Thyroid gland (tissue), 4 donors: ENCODE measurements around the gene IL12B. TPM values are rescaled to one million over a fixed set of nuclear protein-coding genes. Genes with fewer than 3 reads are reported as not detected.
A peak's percentile ranks its signal among the peaks of the same experiment; 100 is the strongest.

Experiments
- DNase-seq, 2 donors: peaks; one replicate each; pipeline ENCODE4 v3.0.0-alpha.2; 2019
- H3K27ac ChIP-seq, 3 donors: fragments of 200-600 bp; sonication (generic); 1 replicate in 2 of 3; 2 replicates in 1 of 3; pipeline ENCODE4 v1.5.1; 2016 to 2019; ENCODE audit warnings: mild to moderate bottlenecking in 1 of 3, moderate library complexity in 1 of 3
- H3K27me3 ChIP-seq: fragments of 200-600 bp; sonication (generic); one replicate; pipeline ENCODE4 v1.5.1; 2019
- H3K36me3 ChIP-seq, 2 donors: fragments of 200-600 bp; sonication (generic); one replicate each; pipeline ENCODE4 v1.5.1; 2016 to 2019
- H3K4me1 ChIP-seq, 2 donors: fragments of 200-600 bp; sonication (generic); one replicate each; pipeline ENCODE4 v1.5.1; 2017 to 2019
- H3K4me3 ChIP-seq, 3 donors: fragments of 200-600 bp; sonication (generic); replicated peaks in 1 of 3; 1 replicate in 2 of 3; 2 replicates in 1 of 3; pipeline ENCODE4 v1.5.1; 2016; ENCODE audit warnings: mild to moderate bottlenecking in 1 of 3
- H3K9me3 ChIP-seq: fragments of 200-600 bp; sonication (generic); one replicate; pipeline ENCODE4 v1.5.1; 2017
- POLR2A ChIP-seq, 2 donors: fragments of 450-650 bp; IDR thresholded peaks; one replicate each; pipeline ENCODE4 v1.6.1; 2017; ENCODE audit warnings: antibody characterized with exemption in 2 of 2, mild to moderate bottlenecking in 2 of 2, moderate library complexity in 1 of 2
- WGBS, 2 donors: methylation state at CpG; one replicate each; pipeline ENCODE4 v1.1.5; 2017; 5-methylcytosine and 5-hydroxymethylcytosine counted together
- intact Hi-C: fragments of 100-400 bp; cut with DNase I; formaldehyde crosslinking; loops from one replicate; pipeline ENCODE4 v1.15.1; 2023
- total RNA-seq, 4 donors: library from RNA; depleted of rRNA; stranded (reverse); fragments of >200 nt; gene quantifications; one replicate each; pipeline ENCODE4 v1.2.3, GENCODE V29; 2016
- TF ChIP-seq, protein P1 (sequence below), 6 experiments: fragments of 200-600 bp in 3 of 6; fragments of 450-650 bp in 3 of 6; sonication (generic) in 3 of 6; IDR thresholded peaks; one replicate each; pipeline ENCODE4 v1.5.1; 2016 to 2019; ENCODE audit warnings: antibody characterized with exemption in 6 of 6, mild to moderate bottlenecking in 2 of 6, inconsistent platforms in 1 of 6, moderate library complexity in 1 of 6

The IL12B gene
- total RNA-seq, 4 donors from 2014 or later = not detected

DNA sequence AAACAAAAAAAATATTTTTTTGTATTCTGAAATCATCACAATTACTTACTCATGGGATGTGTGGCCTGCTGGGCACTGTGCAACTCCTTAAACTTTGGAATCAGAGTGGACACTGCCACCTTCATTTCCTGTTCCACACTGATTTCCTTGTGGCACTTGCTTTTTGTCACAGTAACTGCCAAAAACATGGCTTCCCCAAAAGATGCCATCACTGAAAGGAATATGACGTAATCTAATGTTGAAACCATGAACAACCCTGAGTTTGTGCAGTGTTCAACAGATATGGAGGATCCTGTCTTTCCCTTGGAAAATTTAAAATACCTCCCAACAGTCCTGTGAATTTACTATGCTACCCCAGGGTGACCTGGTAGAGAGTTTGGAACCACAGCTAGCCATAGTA is 12.6 kb upstream of the IL12B start:
- TF ChIP-seq POLR2A (IDR thresholded peaks at IDR 0.05) = no peak
- TF ChIP-seq, protein P1, sequence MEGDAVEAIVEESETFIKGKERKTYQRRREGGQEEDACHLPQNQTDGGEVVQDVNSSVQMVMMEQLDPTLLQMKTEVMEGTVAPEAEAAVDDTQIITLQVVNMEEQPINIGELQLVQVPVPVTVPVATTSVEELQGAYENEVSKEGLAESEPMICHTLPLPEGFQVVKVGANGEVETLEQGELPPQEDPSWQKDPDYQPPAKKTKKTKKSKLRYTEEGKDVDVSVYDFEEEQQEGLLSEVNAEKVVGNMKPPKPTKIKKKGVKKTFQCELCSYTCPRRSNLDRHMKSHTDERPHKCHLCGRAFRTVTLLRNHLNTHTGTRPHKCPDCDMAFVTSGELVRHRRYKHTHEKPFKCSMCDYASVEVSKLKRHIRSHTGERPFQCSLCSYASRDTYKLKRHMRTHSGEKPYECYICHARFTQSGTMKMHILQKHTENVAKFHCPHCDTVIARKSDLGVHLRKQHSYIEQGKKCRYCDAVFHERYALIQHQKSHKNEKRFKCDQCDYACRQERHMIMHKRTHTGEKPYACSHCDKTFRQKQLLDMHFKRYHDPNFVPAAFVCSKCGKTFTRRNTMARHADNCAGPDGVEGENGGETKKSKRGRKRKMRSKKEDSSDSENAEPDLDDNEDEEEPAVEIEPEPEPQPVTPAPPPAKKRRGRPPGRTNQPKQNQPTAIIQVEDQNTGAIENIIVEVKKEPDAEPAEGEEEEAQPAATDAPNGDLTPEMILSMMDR (IDR thresholded peaks at IDR 0.05) = no peak
- H3K36me3 ChIP-seq = no peaks in the 10 kb centered on the region
- H3K9me3 ChIP-seq = no peaks in the 10 kb centered on the region
- no peak for DNase-seq
- H3K27ac ChIP-seq = no peak overlapping the region
- H3K27me3 ChIP-seq = no peaks in the 10 kb centered on the region
- peaks cover 5 to 6% of the 10 kb centered on the region in 2 donors for H3K4me1 ChIP-seq
- 89 to 96% methylated on average over 1 of the region's 1 CpG for WGBS, 2 donors
- H3K4me3 ChIP-seq = no peak overlapping the region
- intact Hi-C loops = no loop called here

GRCh38 chr5:159341906-159342310 is 11.6 kb upstream of the IL12B start:
- intact Hi-C loops = no loop called here
- H3K27ac ChIP-seq = no peak overlapping the region
- H3K4me1 ChIP-seq = peaks cover 5 to 6% of the 10 kb centered on the region in 2 donors
- DNase-seq = peak; percentile 68 to 72
- no peaks in the 10 kb centered on the region for H3K9me3 ChIP-seq
- TF ChIP-seq, protein P1 (IDR thresholded peaks at IDR 0.05) = no peak
- no peak for TF ChIP-seq POLR2A (IDR thresholded peaks at IDR 0.05)
- H3K4me3 ChIP-seq = no peak overlapping the region
- no peaks in the 10 kb centered on the region for H3K36me3 ChIP-seq
- H3K27me3 ChIP-seq = no peaks in the 10 kb centered on the region
- WGBS, 2 donors = 6 to 11% methylated on average over 4 of the region's 4 CpGs

DNA sequence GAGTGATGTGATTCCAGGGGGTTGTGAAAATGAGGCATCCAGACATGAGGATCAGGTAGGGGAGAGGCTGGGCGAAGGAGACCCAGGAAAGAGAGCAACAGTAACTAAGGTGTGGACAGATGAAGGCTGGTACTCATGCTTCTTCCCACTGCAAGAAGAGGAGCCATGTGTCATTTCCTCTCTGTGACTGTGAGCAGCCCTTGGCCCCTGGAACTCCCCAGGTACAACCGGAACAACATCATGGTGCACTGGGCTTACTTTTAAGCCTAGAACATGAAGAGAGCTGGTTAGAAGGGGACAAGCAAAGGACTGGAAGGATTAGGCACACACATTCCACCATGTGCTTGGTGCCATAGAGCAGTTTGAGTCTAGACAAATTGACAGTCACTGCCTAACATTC is 10.9 kb upstream of the IL12B start:
- no peak for DNase-seq
- Histone ChIP-seq H3K4me1 (peaks cover 5 to 6% of the 10 kb centered on the region in 2 donors), H3K9me3 (no peaks in the 10 kb centered on the region), H3K36me3 (no peaks in the 10 kb centered on the region), H3K27ac (no peak overlapping the region), H3K4me3 (no peak overlapping the region), H3K27me3 (no peaks in the 10 kb centered on the region)
- intact Hi-C loops = no loop called here
- 93 to 98% methylated on average over 2 of the region's 2 CpGs for WGBS, 2 donors
- no peak for TF ChIP-seq POLR2A (IDR thresholded peaks at IDR 0.05)
- TF ChIP-seq, protein P1 (IDR thresholded peaks at IDR 0.05) = no peak

- no peak for DNase-seq
- H3K4me1 ChIP-seq = peaks cover 5 to 6% of the 10 kb centered on the region in 2 donors
- 91 to 93% methylated on average over 4 of the region's 4 CpGs for WGBS, 2 donors
- H3K36me3 ChIP-seq = no peaks in the 10 kb centered on the region
- H3K9me3 ChIP-seq = no peaks in the 10 kb centered on the region
- intact Hi-C loops = no loop called here
- H3K4me3 ChIP-seq = no peak overlapping the region
- H3K27ac ChIP-seq = no peak overlapping the region
- no peaks in the 10 kb centered on the region for H3K27me3 ChIP-seq
- no peak for TF ChIP-seq POLR2A (IDR thresholded peaks at IDR 0.05)
- TF ChIP-seq, protein P1 (IDR thresholded peaks at IDR 0.05) = no peak
Observed at GRCh38 chr5:159340511-159340910, 10.2 kb upstream of the IL12B start.

- intact Hi-C loops = no loop called here
- Histone ChIP-seq H3K27me3 (no peaks in the 10 kb centered on the region), H3K4me1 (peaks cover 5 to 6% of the 10 kb centered on the region in 2 donors), H3K36me3 (no peaks in the 10 kb centered on the region), H3K27ac (no peak overlapping the region), H3K4me3 (no peak overlapping the region), H3K9me3 (no peaks in the 10 kb centered on the region)
- 86 to 91% methylated on average over 2 of the region's 2 CpGs for WGBS, 2 donors
- TF ChIP-seq POLR2A (IDR thresholded peaks at IDR 0.05) = no peak
- TF ChIP-seq, protein P1 (IDR thresholded peaks at IDR 0.05) = no peak
- no peak for DNase-seq
Observed at GRCh38 chr5:159339460-159339859, 9.2 kb upstream of the IL12B start.
